ENCODE results near the gene GON4L. TPM values are rescaled to one million over a fixed set of nuclear protein-coding genes. Genes with fewer than 3 reads are reported as not detected.

Gene GON4L
- total RNA-seq, 1 experiment from 2014 or later, result 53.4 TPM

- H2AFZ ChIP-seq (ENCODE audit: low read length), result no peak overlapping the region
These were observed 4.0 kb upstream of the GON4L start for GRCh38 chr1:155860970-155861510.

More at GRCh38 chr1:155860970-155861510, 4.0 kb upstream of the GON4L start:
- Histone ChIP-seq H3K14ac (ENCODE audit: insufficient read depth, low read length) (no peak overlapping the region), H2BK5ac (ENCODE audit: insufficient read length, low read length) (no peak overlapping the region), H3K79me1 (ENCODE audit: insufficient read depth, low read depth, low read length, poor library complexity, severe bottlenecking) (no peaks in the 10 kb centered on the region), H3K4me1 (ENCODE audit: insufficient read depth, low read length) (no peaks in the 10 kb centered on the region), H4K20me1 (ENCODE audit: control insufficient read depth, insufficient read depth, insufficient read length) (no peaks in the 10 kb centered on the region), H4K91ac (ENCODE audit: insufficient read length, low read depth, low read length) (no peak overlapping the region), H3K9me3 (ENCODE audit: control insufficient read depth, low read depth, low read length) (no peaks in the 10 kb centered on the region), H3K56ac (ENCODE audit: insufficient read length, low read depth, low read length) (no peak overlapping the region), H3K27ac (ENCODE audit: insufficient read length, low read depth, low read length) (no peak overlapping the region), H3T11ph (ENCODE audit: low read length) (no peak overlapping the region), H3K23me2 (ENCODE audit: insufficient read length, low read depth, low read length, poor library complexity, severe bottlenecking) (no peaks in the 10 kb centered on the region), H3K4ac (ENCODE audit: low read depth, low read length) (no peak overlapping the region), H4K8ac (replicated peaks; ENCODE audit: insufficient read length, low read depth, low read length) (no peak overlapping the region), H2BK15ac (ENCODE audit: low read depth, low read length) (no peak overlapping the region), H2AK5ac (ENCODE audit: insufficient read length, low read length) (no peak overlapping the region), H3K18ac (ENCODE audit: insufficient read length, low read depth, low read length) (no peak overlapping the region), H3K27me3 (ENCODE audit: insufficient read depth, low read length) (no peaks in the 10 kb centered on the region), H3K23ac (ENCODE audit: insufficient read length, low read depth, low read length) (no peak overlapping the region), H3K79me2 (ENCODE audit: insufficient read depth, low read length) (peaks cover 2% of the 10 kb centered on the region; the same call in 1 of the 2 replicates), H2BK120ac (ENCODE audit: low read depth, low read length, poor library complexity, severe bottlenecking) (no peak overlapping the region), H2BK20ac (ENCODE audit: low read depth, low read length, poor library complexity, severe bottlenecking) (no peak overlapping the region), H2BK12ac (ENCODE audit: insufficient read length, low read depth, low read length) (no peak overlapping the region), H3K4me2 (ENCODE audit: insufficient read depth, insufficient read length, low read length) (peak overlapping the region; percentile 3), H3K9ac (ENCODE audit: extremely low read depth, insufficient read length, low read length) (peak overlapping the region; percentile 1), H4K5ac (ENCODE audit: insufficient read length, low read depth, low read length) (no peak overlapping the region)
- no peak overlapping the region for H3K4me3 Mint-ChIP-seq
- DNase-seq, result no peak
- H3K36me3 Mint-ChIP-seq (ENCODE audit: insufficient read depth in 1 of 3, low read depth in 3 of 3), result peaks cover 0 to 2% (median 0%) of the 10 kb centered on the region in 3 experiments; a peak in 1 of 7 replicates
- H3K9me3 Mint-ChIP-seq, result no peaks in the 10 kb centered on the region
- peaks cover 3 to 8% of the 10 kb centered on the region in 2 experiments for H3K4me1 Mint-ChIP-seq
- no CpG with 5 or more reads among the region's 2 CpGs for WGBS (ENCODE audit: extremely low coverage, insufficient read length, low lambda C conversion rate)
- TF ChIP-seq CTCF (conservative IDR thresholded peaks at IDR 0.05), result no peak
- H3K27me3 Mint-ChIP-seq (ENCODE audit: low read depth), result peaks cover 17% of the 10 kb centered on the region
- H3K27ac Mint-ChIP-seq, result no peak overlapping the region
